Measurements from ENCODE around the gene AGAP1.

The AGAP1 gene

GRCh38 chr2:235670974-235671787, 177.3 kb downstream of the AGAP1 start:
- no peak for DNase-seq

- DNase-seq = no peak
These were observed 178.9 kb downstream of the AGAP1 start for GRCh38 chr2:235672720-235673119.

GRCh38 chr2:235674146-235674545, 180.3 kb downstream of the AGAP1 start:
- no peak for DNase-seq

DNA sequence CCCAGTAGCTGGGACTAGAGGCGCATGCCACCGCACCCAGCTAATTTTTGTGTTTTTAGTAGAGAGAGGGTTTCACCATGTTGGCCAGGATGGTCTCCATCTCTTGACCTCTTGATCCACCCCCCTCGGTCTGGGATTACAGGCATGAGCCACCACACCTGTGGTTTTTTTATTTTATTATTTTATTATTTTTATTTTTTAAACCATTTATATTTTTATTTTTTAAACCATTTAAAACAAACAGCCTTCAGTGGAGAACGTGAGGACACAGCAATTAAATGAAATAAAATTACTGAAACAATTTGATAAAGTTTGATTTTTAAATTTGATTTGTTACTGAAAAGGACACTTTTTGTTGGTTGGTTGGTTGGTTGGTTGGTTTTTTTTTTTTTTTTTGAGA, 181.0 kb downstream of the AGAP1 start:
- no peak for DNase-seq

- no peak for DNase-seq
These were observed 182.1 kb downstream of the AGAP1 start for GRCh38 chr2:235675678-235676535.

GRCh38 chr2:235676536-235676799, 182.6 kb downstream of the AGAP1 start:
- no peak for DNase-seq

DNA sequence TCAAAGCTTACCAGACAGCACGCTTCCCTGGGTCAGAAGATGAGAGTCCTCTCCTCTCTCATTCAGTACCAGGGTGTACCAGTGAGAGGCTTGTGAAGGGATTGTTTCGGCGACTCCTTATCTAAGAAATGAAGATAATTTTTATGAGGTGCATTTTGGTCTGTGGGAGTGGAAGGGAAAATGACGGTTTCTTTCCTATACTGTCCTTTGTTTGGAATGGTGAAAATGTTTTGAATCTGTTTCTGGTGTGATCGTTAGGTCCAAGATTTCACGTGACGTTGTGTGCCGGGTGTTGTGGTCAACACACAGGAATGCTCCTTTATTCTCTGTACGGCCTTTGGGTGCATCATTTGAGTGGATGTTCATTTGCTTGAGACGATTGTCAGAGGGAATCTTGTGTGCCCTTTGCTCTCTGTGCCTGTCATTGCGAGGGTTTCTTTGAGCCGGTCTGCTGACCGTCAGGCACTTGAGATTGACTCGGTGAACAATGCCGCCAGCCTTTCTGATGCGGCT, 183.5 kb downstream of the AGAP1 start:
- DNase-seq = no peak

GRCh38 chr2:235677937-235678336, 184.1 kb downstream of the AGAP1 start:
- DNase-seq = no peak

GRCh38 chr2:235678712-235679111, 184.9 kb downstream of the AGAP1 start:
- DNase-seq = no peak

GRCh38 chr2:235679471-235679870, 185.6 kb downstream of the AGAP1 start:
- no peak for DNase-seq

GRCh38 chr2:235685024-235685721, 191.3 kb downstream of the AGAP1 start:
- DNase-seq = no peak

DNA sequence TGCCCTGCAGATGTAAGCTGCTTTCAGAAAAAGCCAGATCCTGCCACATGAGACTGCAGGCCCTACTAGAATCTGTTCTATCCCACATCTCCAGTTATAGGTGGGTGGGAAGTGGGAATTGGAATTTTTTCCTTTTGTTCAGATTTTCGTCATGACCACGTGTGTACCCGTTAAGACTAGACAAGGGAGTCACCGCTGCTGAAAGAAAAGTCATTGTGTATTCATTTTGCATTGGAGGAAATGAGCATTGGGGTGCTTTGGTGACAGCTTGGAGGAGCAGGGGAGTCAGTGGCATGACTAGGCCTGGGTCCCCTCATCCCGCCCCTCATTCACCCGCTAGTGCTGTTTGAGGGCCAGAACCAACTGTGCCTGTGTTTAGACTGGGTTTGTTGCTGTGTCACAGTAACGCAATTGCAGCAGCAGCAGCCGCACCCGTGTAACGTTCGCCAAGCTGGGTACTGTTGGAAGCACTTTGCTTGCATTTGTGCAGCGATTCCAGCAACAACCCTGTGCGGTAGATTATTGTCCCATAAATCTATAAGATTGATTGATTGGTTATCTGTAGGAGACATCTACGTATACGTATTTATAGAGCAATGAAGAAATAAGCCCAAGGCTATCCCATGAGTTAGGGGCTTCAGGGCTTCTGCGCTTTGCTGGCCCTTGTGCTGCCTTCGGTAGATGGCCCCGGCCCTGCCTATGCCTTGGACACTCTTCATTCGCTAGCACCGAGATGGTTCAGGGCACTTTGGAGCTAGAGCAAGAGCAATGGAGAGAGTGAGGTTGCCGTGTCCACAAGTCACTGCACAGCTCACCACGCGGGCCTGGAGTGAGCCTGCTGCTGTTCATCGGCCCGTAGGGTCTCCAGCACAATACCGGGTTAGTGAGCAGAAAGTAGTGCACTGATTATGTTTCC, 194.9 kb downstream of the AGAP1 start:
- DNase-seq = no peak

GRCh38 chr2:235689427-235689853, 195.6 kb downstream of the AGAP1 start:
- DNase-seq = no peak

DNA sequence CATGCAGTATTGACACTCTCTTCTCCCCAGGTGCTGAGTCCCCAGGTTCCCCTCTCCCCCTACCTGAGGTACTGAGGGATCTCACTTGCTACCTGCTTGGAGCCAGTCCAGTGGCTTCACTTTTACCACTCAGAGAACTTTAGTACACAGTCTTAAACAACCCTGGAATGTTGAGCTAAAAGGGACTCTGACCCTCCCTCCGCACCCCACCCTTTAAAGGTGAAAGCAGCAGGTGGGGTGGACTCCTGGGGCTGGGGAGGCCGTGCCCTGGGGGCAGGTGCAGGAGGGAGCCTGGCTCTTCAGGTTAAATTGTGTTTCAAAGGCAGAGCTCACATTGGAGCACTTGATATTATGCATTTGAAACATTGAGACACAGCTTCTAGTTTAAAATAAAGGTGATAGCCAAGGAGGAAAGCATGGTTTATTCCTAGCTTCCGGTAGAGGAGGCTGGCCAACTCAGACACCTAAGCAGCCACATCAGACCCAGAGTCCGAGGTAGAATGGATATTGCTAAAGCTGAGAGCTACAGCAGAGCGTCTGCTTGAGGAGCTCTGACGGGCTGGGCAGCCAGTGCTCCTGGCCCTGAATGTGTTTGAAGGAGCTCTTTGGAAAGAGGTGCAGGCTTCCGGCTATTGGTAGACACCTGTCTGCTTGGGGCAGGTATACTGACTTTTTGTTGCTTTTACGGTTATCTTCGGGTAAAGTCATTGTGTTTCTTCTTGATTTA, 196.4 kb downstream of the AGAP1 start:
- no peak for DNase-seq

GRCh38 chr2:235690809-235691450, 197.1 kb downstream of the AGAP1 start:
- no peak for DNase-seq

GRCh38 chr2:235692076-235692475, 198.2 kb downstream of the AGAP1 start:
- DNase-seq = no peak

DNA sequence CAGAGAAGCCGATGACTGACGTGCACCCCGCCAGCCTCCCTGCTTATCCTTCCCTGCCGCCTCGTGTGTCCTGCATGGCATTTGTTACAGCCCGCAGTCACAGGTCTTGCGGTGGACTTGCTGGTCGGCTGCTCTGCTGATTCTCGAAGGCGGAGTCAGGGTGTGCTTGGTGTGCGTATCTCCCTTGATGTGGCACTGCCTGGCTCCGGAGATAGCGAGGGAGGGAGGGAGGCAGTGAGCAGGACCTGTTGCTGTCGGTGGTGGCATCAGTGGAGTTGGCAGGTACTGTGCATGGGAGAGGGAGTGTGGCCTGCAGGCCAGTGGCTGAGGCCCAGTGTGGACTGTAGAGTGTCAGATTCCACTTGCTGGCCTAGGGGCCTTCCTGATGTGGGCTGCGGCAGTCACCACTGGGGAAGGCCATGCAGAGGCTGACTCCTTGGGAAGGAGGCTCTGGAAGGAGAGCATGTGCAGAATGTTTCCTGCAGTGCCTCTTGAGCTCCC, 198.9 kb downstream of the AGAP1 start:
- no peak for DNase-seq

- no peak for DNase-seq
These were observed 199.4 kb downstream of the AGAP1 start for GRCh38 chr2:235693279-235693678.

- DNase-seq = no peak
These were observed 201.1 kb downstream of the AGAP1 start for GRCh38 chr2:235694721-235695601.

- no peak for DNase-seq
These were observed 201.7 kb downstream of the AGAP1 start for GRCh38 chr2:235695602-235695895.

All from activated CD4-positive, alpha-beta T cell treated with anti-CD3 and anti-CD28 coated beads, Interleukin-10, Interleukin-2, amounts not matched to agents 100 ng/mL and 50 ng/mL, durations not matched to agents 16 hours and 8 hours (primary cell).